Natural killer cell (primary cell): ENCODE data around the gene ABCC8. TPM values are rescaled to one million over a fixed set of nuclear protein-coding genes. Genes with fewer than 3 reads are reported as not detected.

ENCODE experiments used
- ATAC-seq, 3 donors: fragments of 150-1000 bp in 2 of 3; fragments of 200-7000 bp in 1 of 3; cut with Tn5 transposase; 1 replicate in 1 of 3; 2 replicates in 2 of 3; pipeline ENCODE4 v1.10.0; 2021; ENCODE audit warnings: mild to moderate bottlenecking in 2 of 3, moderate library complexity in 2 of 3
- DNase-seq, 2 donors: peaks; one replicate each; pipeline versions ENCODE4 v3.0.0 to v3.0.0-alpha.2; 2013 to 2021; ENCODE audit warnings: mixed read lengths in 1 of 2
- H3K27ac ChIP-seq: one replicate; pipeline ENCODE4 v1.5.1; 2013; ENCODE audit warnings: mild to moderate bottlenecking, low read length
- H3K27me3 ChIP-seq: one replicate; pipeline ENCODE4 v1.6.1; 2013; ENCODE audit warnings: low read length; ENCODE audit not compliant: control insufficient read depth, insufficient read depth
- H3K36me3 ChIP-seq: one replicate; pipeline ENCODE4 v1.6.1; 2013; ENCODE audit warnings: low read length; ENCODE audit not compliant: control insufficient read depth, insufficient read depth
- H3K4me1 ChIP-seq: one replicate; pipeline ENCODE4 v1.6.1; 2013; ENCODE audit warnings: low read length; ENCODE audit not compliant: control insufficient read depth, insufficient read depth
- H3K4me3 ChIP-seq: one replicate; pipeline ENCODE4 v1.5.1; 2013; ENCODE audit warnings: low read length
- H3K9me3 ChIP-seq: one replicate; pipeline ENCODE4 v1.6.1; 2013; ENCODE audit warnings: low read length; ENCODE audit not compliant: control insufficient read depth, insufficient read depth
- H3K27ac Mint-ChIP-seq, 2 donors: one replicate each; pipeline ENCODE4 v1.8.0; 2022; ENCODE audit warnings: mild to moderate bottlenecking in 2 of 2, mixed read lengths in 2 of 2, moderate library complexity in 1 of 2
- H3K27me3 Mint-ChIP-seq, 2 donors: one replicate each; pipeline ENCODE4 v1.8.0; 2022; ENCODE audit warnings: low read depth in 2 of 2, mixed read lengths in 2 of 2
- H3K36me3 Mint-ChIP-seq: one replicate; pipeline ENCODE4 v1.8.0; 2022; ENCODE audit warnings: mixed read lengths
- H3K4me1 Mint-ChIP-seq, 2 donors: one replicate each; pipeline ENCODE4 v1.8.0; 2022; ENCODE audit warnings: mixed read lengths in 2 of 2
- H3K4me3 Mint-ChIP-seq: one replicate; pipeline ENCODE4 v1.8.0; 2022; ENCODE audit warnings: mild to moderate bottlenecking, moderate library complexity, mixed read lengths
- H3K9me3 Mint-ChIP-seq, 2 donors: one replicate each; pipeline ENCODE4 v1.8.0; 2022; ENCODE audit warnings: mixed read lengths in 2 of 2
- CTCF ChIP-seq: fragments of 200-600 bp; IDR thresholded peaks from one replicate; pipeline ENCODE4 v1.8.0; 2022; ENCODE audit warnings: antibody characterized with exemption
- WGBS: methylation state at CpG from one replicate; pipeline ENCODE4 v1.1.7; 2013; ENCODE audit warnings: missing lambda C conversion rate; ENCODE audit not compliant: insufficient coverage; 5-methylcytosine and 5-hydroxymethylcytosine counted together
- intact Hi-C: fragments of 100-400 bp; cut with micrococcal nuclease; formaldehyde crosslinking; loops from one replicate; pipeline ENCODE4 v1.14.2; 2022
- total RNA-seq, 4 donors: library from RNA; stranded (reverse); fragments of 120-200 nt in 1 of 4; gene quantifications; one replicate each; pipeline versions ENCODE4 v1.2.3 to v1.2.4, GENCODE V29; 2013 to 2022

The ABCC8 gene
- total RNA-seq, 3 donors from 2014 or later (not counting 1 experiment from before 2014, with no cell fraction given), result not detected

GRCh38 chr11:17439316-17439782, 37.3 kb downstream of the ABCC8 start:
- Mint-ChIP-seq H3K36me3 (no peaks in the 10 kb centered on the region), H3K4me3 (no peak overlapping the region), H3K9me3 (no peaks in the 10 kb centered on the region), H3K27me3 (peaks cover 5 to 8% of the 10 kb centered on the region in 2 donors), H3K4me1 (no peaks in the 10 kb centered on the region), H3K27ac (no peak overlapping the region)
- TF ChIP-seq CTCF, result no peak
- Histone ChIP-seq H3K4me3 (no peak overlapping the region), H3K27ac (no peak overlapping the region), H3K9me3 (no peaks in the 10 kb centered on the region), H3K27me3 (no peaks in the 10 kb centered on the region), H3K4me1 (no peaks in the 10 kb centered on the region), H3K36me3 (no peaks in the 10 kb centered on the region)
- 19% methylated on average over 9 of the region's 9 CpGs for WGBS
- DNase-seq (no peak), ATAC-seq (no peak)
- intact Hi-C loops, result no loop called here

GRCh38 chr11:17437366-17437765, 39.3 kb downstream of the ABCC8 start:
- TF ChIP-seq CTCF, result no peak
- intact Hi-C loops, result no loop called here
- Histone ChIP-seq H3K9me3 (no peaks in the 10 kb centered on the region), H3K4me3 (no peak overlapping the region), H3K27ac (no peak overlapping the region), H3K36me3 (no peaks in the 10 kb centered on the region), H3K4me1 (no peaks in the 10 kb centered on the region), H3K27me3 (no peaks in the 10 kb centered on the region)
- DNase-seq (no peak), ATAC-seq (no peak)
- no peaks in the 10 kb centered on the region for H3K9me3 Mint-ChIP-seq
- H3K27ac Mint-ChIP-seq, result no peak overlapping the region
- peaks cover 3 to 8% of the 10 kb centered on the region in 2 donors for H3K27me3 Mint-ChIP-seq
- no peak overlapping the region for H3K4me3 Mint-ChIP-seq
- no peaks in the 10 kb centered on the region for H3K4me1 Mint-ChIP-seq
- no peaks in the 10 kb centered on the region for H3K36me3 Mint-ChIP-seq
- 43% methylated on average over 3 of the region's 3 CpGs for WGBS

GRCh38 chr11:17434108-17434507, 42.5 kb downstream of the ABCC8 start:
- Mint-ChIP-seq H3K4me1 (no peaks in the 10 kb centered on the region), H3K36me3 (no peaks in the 10 kb centered on the region), H3K27me3 (peaks cover 0 to 8% of the 10 kb centered on the region in 2 donors), H3K9me3 (no peaks in the 10 kb centered on the region), H3K4me3 (no peak overlapping the region), H3K27ac (no peak overlapping the region)
- TF ChIP-seq CTCF, result no peak
- intact Hi-C loops, result no loop called here
- no peaks in the 10 kb centered on the region for H3K4me1 ChIP-seq
- H3K27me3 ChIP-seq, result no peaks in the 10 kb centered on the region
- H3K9me3 ChIP-seq, result no peaks in the 10 kb centered on the region
- no peak for ATAC-seq
- no peaks in the 10 kb centered on the region for H3K36me3 ChIP-seq
- H3K4me3 ChIP-seq, result no peak overlapping the region
- 83% methylated on average over 4 of the region's 4 CpGs for WGBS
- no peak for DNase-seq
- no peak overlapping the region for H3K27ac ChIP-seq

GRCh38 chr11:17432002-17432401, 44.6 kb downstream of the ABCC8 start:
- no peaks in the 10 kb centered on the region for H3K9me3 Mint-ChIP-seq
- DNase-seq, result no peak
- H3K36me3 Mint-ChIP-seq, result no peaks in the 10 kb centered on the region
- H3K27ac Mint-ChIP-seq, result no peak overlapping the region
- TF ChIP-seq CTCF, result no peak
- Histone ChIP-seq H3K27ac (no peak overlapping the region), H3K4me1 (no peaks in the 10 kb centered on the region), H3K9me3 (no peaks in the 10 kb centered on the region), H3K27me3 (no peaks in the 10 kb centered on the region), H3K36me3 (no peaks in the 10 kb centered on the region), H3K4me3 (no peak overlapping the region)
- WGBS, result 84% methylated on average over 7 of the region's 7 CpGs
- no peaks in the 10 kb centered on the region for H3K4me1 Mint-ChIP-seq
- intact Hi-C loops, result no loop called here
- ATAC-seq, result no peak
- no peak overlapping the region for H3K4me3 Mint-ChIP-seq
- H3K27me3 Mint-ChIP-seq, result peaks cover 2 to 8% of the 10 kb centered on the region in 2 donors
